ENCODE results near the gene DPP10. TPM values are rescaled to one million over a fixed set of nuclear protein-coding genes. Genes with fewer than 3 reads are reported as not detected.
"Not testable (repeated sequence)": the region's sequence is repeated elsewhere in the genome, so short reads cannot be mapped to it uniquely, and the experiment has no call there.

Gene DPP10
- total RNA-seq, 4 donors from 2014 or later: 3.3 to 6.6 (median 4.7) TPM

- DNase-seq (ENCODE audit: extremely low spot score): no peak
These were observed 640.8 kb downstream of the DPP10 start for GRCh38 chr2:115083225-115083624.

GRCh38 chr2:115083711-115084110, 641.3 kb downstream of the DPP10 start:
- H3K27me3 ChIP-seq: no peaks in the 10 kb centered on the region
- 91% methylated on average over 2 of the region's 2 CpGs for whole genome bisulfite sequencing
- intact Hi-C loops (cut with DNase I): no loop called here

More at GRCh38 chr2:115083225-115083624, 640.8 kb downstream of the DPP10 start:
- no peak overlapping the region for H3K4me3 ChIP-seq
- no peak for TF ChIP-seq EP300 (IDR thresholded peaks at IDR 0.05)
- no peak for TF ChIP-seq POLR2A (IDR thresholded peaks at IDR 0.05; ENCODE audit: low read depth)
- TF ChIP-seq POLR2AphosphoS5 (IDR thresholded peaks at IDR 0.05): no peak
- no peak for TF ChIP-seq CTCF (IDR thresholded peaks at IDR 0.05)
- H3K36me3 ChIP-seq: no peaks in the 10 kb centered on the region
- H3K4me1 ChIP-seq: no peaks in the 10 kb centered on the region
- no peaks in the 10 kb centered on the region for H3K9me3 ChIP-seq
- intact Hi-C loops (cut with DNase I): no loop called here
- no peaks in the 10 kb centered on the region for H3K27me3 ChIP-seq
- WGBS: 75% methylated on average over 4 of the region's 4 CpGs
- H3K27ac ChIP-seq (replicated peaks in 1 of 4): no peak overlapping the region

GRCh38 chr2:115084446-115084845, 642.0 kb downstream of the DPP10 start:
- intact Hi-C loops (cut with DNase I): no loop called here
- Histone ChIP-seq H3K9me3 (no peaks in the 10 kb centered on the region), H3K4me3 (no peak overlapping the region), H3K27ac (replicated peaks in 1 of 4) (no peak overlapping the region), H3K27me3 (no peaks in the 10 kb centered on the region), H3K4me1 (no peaks in the 10 kb centered on the region), H3K36me3 (no peaks in the 10 kb centered on the region)
- DNase-seq (ENCODE audit: extremely low spot score): no peak
- 56% methylated on average over 5 of the region's 5 CpGs for WGBS
- TF ChIP-seq POLR2A (IDR thresholded peaks at IDR 0.05; ENCODE audit: low read depth) (no peak), POLR2AphosphoS5 (IDR thresholded peaks at IDR 0.05) (no peak), CTCF (IDR thresholded peaks at IDR 0.05) (no peak), EP300 (IDR thresholded peaks at IDR 0.05) (no peak)

More at GRCh38 chr2:115083711-115084110, 641.3 kb downstream of the DPP10 start:
- H3K36me3 ChIP-seq: no peaks in the 10 kb centered on the region
- no peak overlapping the region for H3K27ac ChIP-seq (replicated peaks in 1 of 4)
- no peak for DNase-seq (ENCODE audit: extremely low spot score)
- TF ChIP-seq POLR2AphosphoS5 (IDR thresholded peaks at IDR 0.05) (no peak), POLR2A (IDR thresholded peaks at IDR 0.05; ENCODE audit: low read depth) (no peak), EP300 (IDR thresholded peaks at IDR 0.05) (no peak), CTCF (IDR thresholded peaks at IDR 0.05) (no peak)
- H3K4me3 ChIP-seq: no peak overlapping the region
- H3K9me3 ChIP-seq: no peaks in the 10 kb centered on the region
- no peaks in the 10 kb centered on the region for H3K4me1 ChIP-seq

GRCh38 chr2:115086051-115086620, 643.7 kb downstream of the DPP10 start:
- intact Hi-C loops (cut with DNase I); DNase-seq (ENCODE audit: extremely low spot score); H3K27ac ChIP-seq (replicated peaks in 1 of 4); H3K4me3 ChIP-seq; H3K27me3 ChIP-seq; H3K36me3 ChIP-seq; H3K4me1 ChIP-seq: not testable (repeated sequence)
- 92% methylated on average over 8 of the region's 8 CpGs for WGBS
- H3K9me3 ChIP-seq: peaks cover 0 to 10% (median 8%) of the 10 kb centered on the region in 4 donors

- TF ChIP-seq CTCF (IDR thresholded peaks at IDR 0.05) (no peak), EP300 (IDR thresholded peaks at IDR 0.05) (no peak), POLR2AphosphoS5 (IDR thresholded peaks at IDR 0.05) (no peak), POLR2A (IDR thresholded peaks at IDR 0.05; ENCODE audit: low read depth) (no peak)
- no peaks in the 10 kb centered on the region for H3K36me3 ChIP-seq
- peaks cover 0 to 13% (median 8%) of the 10 kb centered on the region in 4 donors for H3K9me3 ChIP-seq
- H3K27ac ChIP-seq (replicated peaks in 1 of 4): no peak overlapping the region
- H3K4me1 ChIP-seq: no peaks in the 10 kb centered on the region
- H3K4me3 ChIP-seq: no peak overlapping the region
- 87% methylated on average over 4 of the region's 4 CpGs for WGBS
- no peaks in the 10 kb centered on the region for H3K27me3 ChIP-seq
- no peak for DNase-seq (ENCODE audit: extremely low spot score)
- intact Hi-C loops (cut with DNase I): no loop called here
These were observed 652.0 kb downstream of the DPP10 start for GRCh38 chr2:115094441-115094840.

Data from esophagus muscularis mucosa (tissue), 4 donors.